HUES48 (cell line): ENCODE measurements around the gene POLR2J.
"Not testable (repeated sequence)": the region's sequence is repeated elsewhere in the genome, so short reads cannot be mapped to it uniquely, and the experiment has no call there.

Experiments
- H3K27ac ChIP-seq: one replicate; pipeline ENCODE4 v1.7.0; 2013; ENCODE audit warnings: low read depth, low read length, inconsistent platforms
- H3K27me3 ChIP-seq: 2 replicates; pipeline ENCODE4 v1.6.1; 2013; ENCODE audit warnings: mild to moderate bottlenecking, low read length; ENCODE audit not compliant: control insufficient read depth, insufficient read depth
- H3K36me3 ChIP-seq: 2 replicates; pipeline ENCODE4 v1.6.1; 2013; ENCODE audit warnings: low read length; ENCODE audit not compliant: control insufficient read depth, insufficient read depth
- H3K4me1 ChIP-seq: 2 replicates; pipeline ENCODE4 v1.6.1; 2013; ENCODE audit warnings: mild to moderate bottlenecking, low read length; ENCODE audit not compliant: control insufficient read depth, insufficient read depth
- H3K4me3 ChIP-seq: 2 replicates; pipeline ENCODE4 v1.5.1; 2013; ENCODE audit warnings: mild to moderate bottlenecking, low read depth, low read length
- H3K9ac ChIP-seq: 2 replicates; pipeline ENCODE4 v1.6.1; 2013; ENCODE audit warnings: mild to moderate bottlenecking, low read depth, low read length, moderate library complexity
- H3K9me3 ChIP-seq: 2 replicates; pipeline ENCODE4 v1.6.1; 2013; ENCODE audit warnings: low read length; ENCODE audit not compliant: control insufficient read depth, insufficient read depth

POLR2J gene

DNA sequence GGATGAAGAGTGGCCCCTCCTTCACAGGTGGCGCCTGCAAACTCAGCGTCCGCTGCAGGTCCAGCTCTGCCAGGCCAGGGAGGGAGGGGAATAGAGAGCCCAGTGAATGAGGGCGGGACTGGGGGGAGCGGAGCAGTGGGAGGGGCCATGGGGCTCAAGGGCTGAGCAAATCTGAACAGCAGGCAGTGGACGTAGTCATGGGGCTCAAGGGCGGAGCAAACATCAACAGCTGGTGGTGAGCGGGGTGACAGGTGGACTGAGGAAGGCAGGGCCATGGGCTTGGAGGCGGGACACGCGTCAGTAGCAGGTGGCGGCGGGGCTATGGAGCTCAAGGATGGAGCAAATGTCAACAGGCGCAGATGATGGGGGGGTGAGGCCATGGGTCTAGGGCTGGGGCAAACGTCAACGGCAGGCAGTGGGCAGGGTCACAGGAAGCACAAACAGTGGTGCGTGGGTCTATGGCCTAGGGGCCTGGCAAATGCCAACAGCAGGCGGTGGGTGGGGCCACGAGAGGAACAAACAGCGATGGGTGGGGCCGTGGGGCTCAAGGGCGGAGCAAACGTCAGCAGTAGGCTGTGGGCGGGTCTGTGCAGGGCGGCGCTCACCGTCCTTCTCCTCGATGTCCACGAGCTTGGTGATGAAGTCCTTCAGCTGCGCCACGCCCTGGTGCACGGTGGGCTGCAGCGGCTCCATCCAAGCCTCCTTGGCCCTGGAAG, 14.7 kb upstream of the POLR2J start:
- not testable (repeated sequence) for H3K27me3 ChIP-seq

DNA sequence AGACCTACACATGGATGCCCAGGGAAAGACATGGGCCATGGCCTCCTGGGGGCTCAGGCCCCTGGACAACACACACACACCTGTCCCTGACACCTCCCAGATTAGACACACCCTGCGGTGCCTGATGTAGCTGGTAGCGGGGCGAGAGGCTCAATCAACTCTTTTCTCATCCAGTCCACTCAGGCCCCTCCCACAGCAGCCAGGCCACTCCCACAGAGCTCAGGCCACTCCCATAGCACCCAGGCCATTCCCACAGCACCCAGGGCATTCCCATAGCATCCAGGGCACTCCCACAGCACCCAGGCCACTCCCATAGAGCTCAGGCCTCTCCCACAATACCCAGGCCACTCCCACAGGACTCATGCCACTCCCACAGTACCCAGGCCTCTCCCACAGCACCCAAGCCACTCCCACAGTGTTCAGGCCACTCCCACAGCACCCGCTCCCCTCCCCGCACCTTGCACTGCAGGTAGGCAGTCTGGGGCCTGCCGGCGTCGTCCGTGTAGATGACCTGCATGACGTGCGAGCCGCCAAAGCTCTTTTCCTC, 11.9 kb upstream of the POLR2J start:
- H3K27me3 ChIP-seq, H3K27ac ChIP-seq, H3K4me1 ChIP-seq, H3K4me3 ChIP-seq, H3K9me3 ChIP-seq, H3K36me3 ChIP-seq, H3K9ac ChIP-seq: not testable (repeated sequence)

More for the DNA sequence above, 14.7 kb upstream of the POLR2J start:
- H3K9ac ChIP-seq, H3K36me3 ChIP-seq, H3K27ac ChIP-seq, H3K9me3 ChIP-seq, H3K4me3 ChIP-seq, H3K4me1 ChIP-seq: not testable (repeated sequence)

- not testable (repeated sequence) for H3K4me1 ChIP-seq, H3K36me3 ChIP-seq, H3K9me3 ChIP-seq, H3K4me3 ChIP-seq, H3K27ac ChIP-seq, H3K9ac ChIP-seq, H3K27me3 ChIP-seq
Observed at GRCh38 chr7:102484317-102484716, 5.6 kb upstream of the POLR2J start.

- not testable (repeated sequence) for H3K9ac ChIP-seq, H3K27ac ChIP-seq, H3K4me1 ChIP-seq, H3K27me3 ChIP-seq, H3K9me3 ChIP-seq, H3K4me3 ChIP-seq, H3K36me3 ChIP-seq
Observed at GRCh38 chr7:102481962-102482361, 3.2 kb upstream of the POLR2J start.

- not testable (repeated sequence) for H3K9me3 ChIP-seq, H3K27ac ChIP-seq, H3K9ac ChIP-seq, H3K4me1 ChIP-seq, H3K36me3 ChIP-seq, H3K27me3 ChIP-seq, H3K4me3 ChIP-seq
Observed at GRCh38 chr7:102479982-102480637, 1.4 kb upstream of the POLR2J start.

GRCh38 chr7:102479209-102479584, 475 bp upstream of the POLR2J start:
- not testable (repeated sequence) for H3K4me1 ChIP-seq, H3K27me3 ChIP-seq, H3K27ac ChIP-seq, H3K9me3 ChIP-seq, H3K9ac ChIP-seq, H3K4me3 ChIP-seq, H3K36me3 ChIP-seq

DNA sequence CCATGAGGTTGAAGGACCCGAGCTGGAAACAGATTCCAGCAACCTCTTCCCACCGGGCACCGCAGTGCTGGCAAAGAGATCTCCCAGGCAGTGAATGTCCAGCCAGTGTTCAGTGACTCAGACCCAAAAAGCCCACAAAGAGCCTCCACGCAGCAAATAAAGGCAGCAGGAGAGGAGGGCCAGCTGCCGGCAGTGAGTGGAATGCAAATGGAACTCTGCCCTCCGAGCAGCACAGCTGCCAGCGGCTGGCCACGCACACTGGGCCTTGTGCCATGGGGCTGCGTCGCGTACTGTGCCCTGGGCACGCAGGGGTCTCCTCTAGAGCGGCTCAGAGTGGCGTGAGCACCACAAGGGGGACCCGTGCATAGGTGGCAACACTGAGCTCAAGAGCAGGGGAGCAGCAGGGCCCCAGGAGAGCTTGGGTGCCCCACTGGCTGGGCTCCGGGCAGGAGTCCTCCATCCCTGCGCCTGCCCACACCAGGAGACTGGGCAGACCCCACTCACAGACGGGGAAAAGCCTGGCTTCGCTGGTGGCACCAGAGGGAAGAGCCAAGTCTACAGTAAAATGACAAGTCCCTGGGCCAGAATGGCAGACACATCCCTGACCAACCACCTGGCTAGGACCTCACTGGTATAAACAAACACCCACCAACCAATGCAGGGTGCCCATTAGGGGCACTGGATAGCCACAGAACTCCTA, 3.8 kb downstream of the POLR2J start:
- H3K27me3 ChIP-seq, H3K27ac ChIP-seq, H3K4me1 ChIP-seq, H3K9me3 ChIP-seq, H3K9ac ChIP-seq, H3K4me3 ChIP-seq: not testable (repeated sequence)
- peaks cover 26% of the 10 kb centered on the region for H3K36me3 ChIP-seq

DNA sequence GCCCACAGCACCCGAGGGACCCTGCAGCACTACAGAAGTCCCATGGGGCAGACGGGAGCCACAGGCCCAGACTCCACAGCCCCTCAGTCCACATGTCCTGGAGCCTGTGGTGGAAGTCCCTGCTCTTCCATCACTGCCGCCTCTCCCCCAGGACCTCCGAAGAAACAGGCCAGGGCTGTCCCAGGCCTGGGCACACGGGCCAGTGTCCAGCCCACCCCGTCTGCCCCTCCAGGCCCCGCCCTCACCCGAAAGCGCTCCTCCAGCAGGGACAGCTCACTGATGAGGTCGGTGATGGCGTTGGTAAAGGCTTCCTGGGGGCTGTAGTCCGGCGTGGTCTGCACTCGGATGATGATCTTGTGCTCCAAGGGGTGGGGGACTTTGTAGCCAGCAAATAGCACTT, 4.6 kb downstream of the POLR2J start:
- not testable (repeated sequence) for H3K27me3 ChIP-seq, H3K4me1 ChIP-seq, H3K27ac ChIP-seq, H3K4me3 ChIP-seq, H3K9me3 ChIP-seq, H3K9ac ChIP-seq
- peaks cover 34% of the 10 kb centered on the region for H3K36me3 ChIP-seq

GRCh38 chr7:102473271-102473991, 5.3 kb downstream of the POLR2J start:
- Histone ChIP-seq H3K27me3 (no peaks in the 10 kb centered on the region), H3K4me1 (no peaks in the 10 kb centered on the region), H3K36me3 (peaks cover 38% of the 10 kb centered on the region), H3K27ac (no peak overlapping the region), H3K9ac (no peak overlapping the region), H3K9me3 (no peaks in the 10 kb centered on the region), H3K4me3 (no peak overlapping the region)

DNA sequence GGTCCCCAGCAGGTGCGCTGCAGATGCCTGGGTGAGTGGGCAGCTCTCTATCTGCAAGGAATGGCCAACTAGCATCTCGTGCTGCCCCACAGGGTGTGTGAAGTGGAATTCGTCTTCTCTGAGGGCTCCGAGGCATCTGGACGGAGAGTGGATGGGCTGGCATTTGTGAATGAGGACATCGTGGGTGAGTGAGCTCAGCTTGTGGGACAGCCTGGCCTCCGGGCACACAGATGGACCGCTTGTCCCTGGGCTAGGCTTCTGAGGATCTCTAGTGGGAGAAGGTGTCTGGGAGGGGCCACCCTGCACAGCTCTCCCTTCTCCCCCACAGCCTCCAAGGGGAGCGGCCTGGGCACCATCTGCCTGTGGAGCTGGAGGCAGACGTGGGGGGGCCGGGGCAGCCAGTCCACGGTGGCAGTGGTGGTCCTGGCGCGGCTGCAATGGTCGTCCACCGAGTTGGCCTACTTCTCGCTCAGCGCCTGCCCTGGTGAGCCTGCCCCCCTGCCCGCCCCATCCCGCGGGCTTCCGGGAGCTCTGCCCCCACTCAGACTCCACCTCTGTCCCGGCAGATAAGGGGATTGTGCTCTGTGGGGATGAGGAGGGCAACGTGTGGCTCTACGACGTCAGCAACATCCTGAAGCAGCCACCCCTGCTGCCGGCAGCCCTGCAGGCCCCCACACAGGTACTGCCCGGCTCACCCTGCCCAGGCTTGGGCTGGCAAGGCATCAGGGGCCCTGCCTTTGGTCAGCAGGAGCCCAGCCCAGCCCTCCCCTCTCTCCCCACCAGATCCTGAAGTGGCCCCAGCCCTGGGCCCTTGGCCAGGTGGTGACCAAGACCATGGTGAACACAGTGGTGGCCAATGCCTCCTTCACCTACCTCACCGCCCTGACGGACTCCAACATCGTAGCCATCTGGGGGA, 6.3 kb downstream of the POLR2J start:
- Histone ChIP-seq H3K36me3 (peaks cover 48% of the 10 kb centered on the region), H3K27ac (no peak overlapping the region), H3K9me3 (no peaks in the 10 kb centered on the region), H3K9ac (no peak overlapping the region), H3K27me3 (no peaks in the 10 kb centered on the region), H3K4me1 (no peaks in the 10 kb centered on the region), H3K4me3 (no peak overlapping the region)
